Measurements from ENCODE around the gene BACH2. TPM values are rescaled to one million over a fixed set of nuclear protein-coding genes. Genes with fewer than 3 reads are reported as not detected.

BACH2 gene
- polyA plus RNA-seq, 1 of the 3 experiments (the other 2 are of a cell fraction): 0.46 TPM

- Histone ChIP-seq H4K20me1 (ENCODE audit: insufficient read depth) (no peaks in the 10 kb centered on the region), H3K9me2 (no peaks in the 10 kb centered on the region), H3K4me2 (no peak overlapping the region), H3F3A (replicated peaks; ENCODE audit: insufficient read depth) (no peaks in the 10 kb centered on the region), H3K36me3 (replicated peaks in 1 of 2; ENCODE audit: control insufficient read depth in 1 of 2, insufficient read depth in 2 of 2, low read length in 1 of 2) (no peaks in the 10 kb centered on the region), H2AFZ (ENCODE audit: low read depth) (no peak overlapping the region), H3K27me3 (ENCODE audit: insufficient read depth) (no peaks in the 10 kb centered on the region), H3K4me1 (ENCODE audit: control insufficient read depth in 1 of 2, insufficient read depth in 2 of 2, low read depth in 1 of 2, low read length in 1 of 2) (no peaks in the 10 kb centered on the region), H3K4me3 (ENCODE audit: low read depth in 2 of 2, low read length in 1 of 2) (no peak overlapping the region), H3K79me2 (ENCODE audit: insufficient read depth) (no peaks in the 10 kb centered on the region), H3K27ac (ENCODE audit: low read depth in 2 of 2, low read length in 1 of 2) (no peak overlapping the region), H3K9me3 (no peaks in the 10 kb centered on the region), H3K9ac (no peak overlapping the region)
- 68% methylated on average over 3 of the region's 3 CpGs for WGBS (ENCODE audit: low lambda C conversion rate)
- no peak for DNase-seq
- POLR2A ChIA-PET: no interaction called here
- CTCF ChIA-PET: interaction anchor here (0.6 kb wide), 1 partner anchor 132 kb away, joined by 3 read pairs; no protein-coding TSS in a partner anchor
- TF ChIP-seq NFIC (IDR thresholded peaks at IDR 0.05; ENCODE audit: borderline replicate concordance): no peak
- no peak for TF ChIP-seq MAX (IDR thresholded peaks at IDR 0.05; ENCODE audit: low read depth)
- no peak for TF ChIP-seq JUND (IDR thresholded peaks at IDR 0.05)
- TF ChIP-seq PBX3 (IDR thresholded peaks at IDR 0.05): no peak
- no peak for TF ChIP-seq NRF1 (IDR thresholded peaks at IDR 0.05; ENCODE audit: low read depth, low read length)
- TF ChIP-seq ZBTB33 (IDR thresholded peaks at IDR 0.05; ENCODE audit: borderline replicate concordance, low read depth): no peak
- no peak for TF ChIP-seq YY1 (IDR thresholded peaks at IDR 0.05; ENCODE audit: low read depth)
- TF ChIP-seq RXRA (IDR thresholded peaks at IDR 0.05; ENCODE audit: borderline replicate concordance, low read depth): no peak
- TF ChIP-seq FOXM1 (IDR thresholded peaks at IDR 0.05; ENCODE audit: low read depth): no peak
- TF ChIP-seq POLR2AphosphoS5 (IDR thresholded peaks at IDR 0.05; ENCODE audit: low read depth, low read length): no peak
- no peak for TF ChIP-seq CTCF (IDR thresholded peaks at IDR 0.05)
- TF ChIP-seq USF2 (IDR thresholded peaks at IDR 0.05; ENCODE audit: borderline replicate concordance, low read depth, low read length): no peak
- no peak for TF ChIP-seq EZH2phosphoT487 (IDR thresholded peaks at IDR 0.05; ENCODE audit: borderline replicate concordance, low read depth)
- no peak for TF ChIP-seq IRF3 (IDR thresholded peaks at IDR 0.05; ENCODE audit: low read depth, low read length)
Observed at GRCh38 chr6:89888871-89889270, 407.8 kb downstream of the BACH2 start.

All from SK-N-SH (cell line).